Parathyroid adenoma (tissue), 2 donors: ENCODE data around the gene RAB11FIP3.

Experiments
- H2AFZ ChIP-seq: fragments of 300-600 bp; sonication (generic); one replicate; pipeline ENCODE4 v1.7.0; 2017; ENCODE audit warnings: antibody characterized with exemption, mild to moderate bottlenecking
- H3K27ac ChIP-seq: fragments of 300-600 bp; sonication (generic); one replicate; pipeline ENCODE4 v1.7.0; 2017
- H3K27me3 ChIP-seq: fragments of 300-600 bp; sonication (generic); one replicate; pipeline ENCODE4 v1.7.0; 2017; ENCODE audit warnings: low read length; ENCODE audit not compliant: control insufficient read depth, insufficient read depth
- H3K36me3 ChIP-seq: fragments of 300-600 bp; sonication (generic); one replicate; pipeline ENCODE4 v1.7.0; 2017; ENCODE audit warnings: low read length; ENCODE audit not compliant: control insufficient read depth, insufficient read depth
- H3K4me1 ChIP-seq: fragments of 300-600 bp; sonication (generic); one replicate; pipeline ENCODE4 v1.7.0; 2017; ENCODE audit warnings: control low read depth
- H3K4me2 ChIP-seq: fragments of 300-600 bp; sonication (generic); one replicate; pipeline ENCODE4 v1.7.0; 2017; ENCODE audit warnings: low read length
- H3K4me3 ChIP-seq: fragments of 300-600 bp; sonication (generic); one replicate; pipeline ENCODE4 v1.7.0; 2017; ENCODE audit warnings: low read depth, low read length
- H3K79me2 ChIP-seq: fragments of 300-600 bp; sonication (generic); one replicate; pipeline ENCODE4 v1.7.0; 2017; ENCODE audit warnings: control low read depth
- H3K9ac ChIP-seq: fragments of 300-600 bp; sonication (generic); one replicate; pipeline ENCODE4 v1.7.0; 2017; ENCODE audit warnings: mild to moderate bottlenecking
- H3K9me3 ChIP-seq: fragments of 300-600 bp; sonication (generic); one replicate; pipeline ENCODE4 v1.7.0; 2017; ENCODE audit warnings: low read length; ENCODE audit not compliant: control insufficient read depth
- TF ChIP-seq, protein P1 (sequence below): fragments of 300-600 bp; sonication (generic); IDR thresholded peaks from one replicate; pipeline ENCODE4 v1.7.0; 2017; ENCODE audit warnings: antibody characterized with exemption, mild to moderate bottlenecking
- donor health status: primary hyperparathyroidism.

Gene RAB11FIP3

DNA sequence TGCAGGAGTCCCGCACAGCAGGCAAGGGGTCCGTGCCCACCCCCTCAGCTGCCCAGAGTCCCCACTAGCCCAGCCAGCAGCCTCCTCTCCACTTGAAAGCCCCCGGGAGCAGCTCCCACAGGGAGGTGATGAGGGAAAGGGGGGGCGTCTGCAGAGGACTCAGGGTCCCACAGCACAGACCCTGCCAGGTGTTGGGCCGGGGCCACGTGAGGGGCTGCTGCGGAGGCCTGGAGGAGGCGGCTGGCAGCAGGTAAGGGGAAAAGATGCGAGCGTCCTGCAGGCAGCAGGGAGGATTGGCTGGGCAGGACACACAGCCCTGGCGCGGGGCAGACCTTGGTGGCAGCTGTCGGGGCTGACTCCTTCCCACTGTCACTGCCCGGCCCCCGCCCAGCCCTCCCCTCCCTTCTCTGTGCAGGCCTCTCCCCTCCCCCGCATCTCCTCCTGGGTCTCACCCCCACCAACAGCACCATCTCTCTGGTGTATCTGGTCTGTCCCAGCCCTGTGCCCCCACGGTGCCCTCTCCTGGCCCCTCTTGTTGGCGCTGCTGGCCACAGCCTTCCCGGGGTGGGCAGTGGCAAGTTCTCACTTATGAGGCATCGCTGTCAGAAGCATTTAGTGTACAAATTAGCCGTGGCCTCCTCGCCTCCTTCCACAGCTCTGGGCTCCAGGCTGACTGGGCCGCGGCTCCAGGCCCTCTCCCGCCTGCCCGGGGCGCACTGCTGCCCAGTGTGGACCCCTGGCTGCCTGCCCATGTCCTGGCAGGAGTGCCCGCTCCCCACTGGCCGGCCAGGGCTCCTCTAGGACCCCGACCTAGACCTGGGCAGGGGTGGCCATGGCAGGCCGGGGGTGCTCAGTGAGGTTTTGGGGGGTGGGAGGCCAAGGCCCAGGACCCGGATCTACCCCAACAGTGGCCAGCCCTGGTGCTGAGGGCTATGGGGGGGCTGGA lies 130.4 kb downstream of the RAB11FIP3 start:
- TF ChIP-seq, protein P1, sequence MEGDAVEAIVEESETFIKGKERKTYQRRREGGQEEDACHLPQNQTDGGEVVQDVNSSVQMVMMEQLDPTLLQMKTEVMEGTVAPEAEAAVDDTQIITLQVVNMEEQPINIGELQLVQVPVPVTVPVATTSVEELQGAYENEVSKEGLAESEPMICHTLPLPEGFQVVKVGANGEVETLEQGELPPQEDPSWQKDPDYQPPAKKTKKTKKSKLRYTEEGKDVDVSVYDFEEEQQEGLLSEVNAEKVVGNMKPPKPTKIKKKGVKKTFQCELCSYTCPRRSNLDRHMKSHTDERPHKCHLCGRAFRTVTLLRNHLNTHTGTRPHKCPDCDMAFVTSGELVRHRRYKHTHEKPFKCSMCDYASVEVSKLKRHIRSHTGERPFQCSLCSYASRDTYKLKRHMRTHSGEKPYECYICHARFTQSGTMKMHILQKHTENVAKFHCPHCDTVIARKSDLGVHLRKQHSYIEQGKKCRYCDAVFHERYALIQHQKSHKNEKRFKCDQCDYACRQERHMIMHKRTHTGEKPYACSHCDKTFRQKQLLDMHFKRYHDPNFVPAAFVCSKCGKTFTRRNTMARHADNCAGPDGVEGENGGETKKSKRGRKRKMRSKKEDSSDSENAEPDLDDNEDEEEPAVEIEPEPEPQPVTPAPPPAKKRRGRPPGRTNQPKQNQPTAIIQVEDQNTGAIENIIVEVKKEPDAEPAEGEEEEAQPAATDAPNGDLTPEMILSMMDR = no peak
- no peak overlapping the region for H3K4me2 ChIP-seq
- H3K27me3 ChIP-seq = no peaks in the 10 kb centered on the region
- no peaks in the 10 kb centered on the region for H3K9me3 ChIP-seq
- no peaks in the 10 kb centered on the region for H3K79me2 ChIP-seq
- H3K9ac ChIP-seq = no peak overlapping the region
- peaks cover 5% of the 10 kb centered on the region for H3K4me1 ChIP-seq
- H3K27ac ChIP-seq = no peak overlapping the region
- H3K4me3 ChIP-seq = no peak overlapping the region
- no peaks in the 10 kb centered on the region for H3K36me3 ChIP-seq
- no peak overlapping the region for H2AFZ ChIP-seq

DNA sequence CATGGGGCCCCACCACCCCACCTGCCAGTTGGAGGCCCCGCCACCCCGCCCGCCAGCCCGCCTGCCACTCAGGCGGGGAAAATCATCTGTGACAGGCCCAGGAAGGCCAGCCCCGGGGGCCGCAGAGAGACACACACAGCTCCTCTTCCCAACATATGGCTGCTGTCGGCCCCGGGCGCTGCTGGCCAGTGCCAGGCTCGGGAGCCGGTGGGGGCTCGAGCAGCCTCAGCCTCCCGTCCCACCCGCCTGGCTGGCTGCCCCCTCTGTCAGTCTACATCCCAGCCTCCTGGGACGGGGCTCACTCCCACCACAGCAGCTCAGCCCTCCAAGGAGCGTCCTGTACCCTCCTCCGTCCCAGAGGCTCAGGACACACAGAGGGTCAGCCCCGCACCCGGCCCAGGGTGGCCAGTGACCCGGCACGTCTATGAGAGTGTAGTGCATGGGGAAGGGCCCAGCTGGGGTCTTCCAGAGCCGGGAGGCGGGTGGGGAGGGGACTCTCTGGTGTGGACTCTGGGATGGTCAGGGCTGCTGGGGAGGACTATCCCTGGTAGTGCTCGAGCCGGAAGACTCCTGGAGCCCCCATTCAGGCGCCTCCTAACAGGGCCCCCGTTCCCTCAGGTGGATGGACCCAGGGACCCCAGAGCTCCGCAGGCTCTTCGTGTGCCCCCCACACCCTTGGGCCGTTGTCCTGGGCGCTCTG lies 131.2 kb downstream of the RAB11FIP3 start:
- H3K9ac ChIP-seq = no peak overlapping the region
- no peak overlapping the region for H3K27ac ChIP-seq
- peaks cover 5% of the 10 kb centered on the region for H3K4me1 ChIP-seq
- H3K9me3 ChIP-seq = no peaks in the 10 kb centered on the region
- H3K36me3 ChIP-seq = no peaks in the 10 kb centered on the region
- H3K4me3 ChIP-seq = no peak overlapping the region
- TF ChIP-seq, protein P1 = no peak
- no peak overlapping the region for H2AFZ ChIP-seq
- no peaks in the 10 kb centered on the region for H3K79me2 ChIP-seq
- no peak overlapping the region for H3K4me2 ChIP-seq
- no peaks in the 10 kb centered on the region for H3K27me3 ChIP-seq

DNA sequence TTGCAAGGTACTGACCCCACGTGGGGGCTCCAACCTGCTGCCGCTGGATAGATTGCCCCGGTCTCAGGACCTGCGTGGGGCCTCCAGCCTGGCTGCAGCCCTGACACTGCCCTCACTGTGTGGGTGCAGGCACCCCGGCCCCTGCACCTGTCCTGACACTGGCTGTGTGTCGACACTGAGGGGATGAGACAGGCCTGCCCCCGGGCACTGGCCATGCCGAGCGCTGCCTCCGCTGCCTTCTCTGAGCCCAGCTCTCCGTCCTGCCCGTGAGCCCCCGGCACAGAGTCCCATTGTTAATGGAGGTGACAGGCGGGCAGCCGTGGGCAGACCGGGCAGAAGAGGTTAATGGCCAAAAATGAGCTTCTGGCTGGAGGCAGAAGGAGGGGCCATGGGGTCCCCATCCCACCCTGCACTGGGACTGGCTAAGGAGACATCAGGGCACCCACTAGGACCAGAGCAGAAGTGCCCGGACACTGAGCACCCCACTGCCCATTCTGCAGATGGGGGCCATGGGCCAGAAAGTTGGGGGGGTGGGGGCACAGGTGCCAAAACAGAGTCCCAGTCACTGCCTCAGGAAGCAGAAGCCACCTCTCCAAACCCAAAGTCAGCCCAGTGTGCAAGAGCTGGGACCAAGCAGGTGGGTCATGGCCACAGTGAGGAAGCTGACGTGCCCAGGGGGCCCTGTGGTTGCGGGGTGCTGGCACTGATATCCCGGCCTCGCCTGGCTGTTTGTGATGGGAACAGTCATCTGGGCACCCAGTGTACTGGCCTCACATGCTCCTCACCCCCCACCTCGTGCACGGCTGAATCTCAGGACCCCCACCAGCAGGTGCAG lies 132.2 kb downstream of the RAB11FIP3 start:
- H2AFZ ChIP-seq = no peak overlapping the region
- no peaks in the 10 kb centered on the region for H3K36me3 ChIP-seq
- H3K27ac ChIP-seq = no peak overlapping the region
- H3K79me2 ChIP-seq = no peaks in the 10 kb centered on the region
- TF ChIP-seq, protein P1 = no peak
- H3K4me1 ChIP-seq = peaks cover 5% of the 10 kb centered on the region
- no peak overlapping the region for H3K9ac ChIP-seq
- H3K4me3 ChIP-seq = no peak overlapping the region
- H3K4me2 ChIP-seq = no peak overlapping the region
- no peaks in the 10 kb centered on the region for H3K27me3 ChIP-seq
- no peaks in the 10 kb centered on the region for H3K9me3 ChIP-seq

DNA sequence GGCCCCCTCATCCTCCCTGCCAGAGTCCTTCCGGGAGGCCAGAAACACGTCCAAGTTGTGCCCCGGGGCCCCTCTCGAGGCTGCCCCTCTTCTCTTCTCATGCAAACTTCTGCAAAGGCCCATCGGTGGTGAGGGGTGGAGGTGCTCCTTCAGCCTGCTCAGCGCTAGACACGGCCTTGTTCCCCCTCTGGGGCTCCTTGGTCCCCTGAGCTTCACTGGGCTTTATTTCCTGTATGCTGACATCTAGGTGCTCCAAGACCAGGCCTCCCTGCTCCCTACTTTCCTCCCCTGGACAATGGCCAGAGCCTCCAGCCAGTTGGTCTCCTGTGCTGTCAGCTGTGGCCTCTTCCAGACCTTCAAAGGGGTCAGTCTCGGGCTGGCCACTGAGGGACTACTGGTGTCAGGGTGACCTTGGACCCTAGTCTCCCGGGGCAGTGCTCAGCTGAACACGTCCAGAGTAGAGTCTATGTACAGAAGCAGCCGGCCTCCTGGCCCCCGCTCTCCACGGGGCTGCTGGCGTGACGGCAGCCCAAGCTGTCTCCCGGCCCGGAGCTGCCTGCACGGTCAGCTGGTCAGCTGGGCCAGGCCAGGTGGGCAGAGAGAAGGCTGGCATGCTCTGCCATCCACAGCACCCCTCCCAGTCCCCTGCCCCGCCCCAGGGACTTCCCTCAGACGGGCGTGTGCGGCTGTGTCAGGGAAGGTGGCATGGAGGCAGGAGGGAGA lies 133.0 kb downstream of the RAB11FIP3 start:
- peaks cover 5% of the 10 kb centered on the region for H3K4me1 ChIP-seq
- no peak overlapping the region for H3K4me2 ChIP-seq
- no peak overlapping the region for H3K27ac ChIP-seq
- no peak overlapping the region for H3K9ac ChIP-seq
- no peaks in the 10 kb centered on the region for H3K36me3 ChIP-seq
- H3K79me2 ChIP-seq = no peaks in the 10 kb centered on the region
- no peaks in the 10 kb centered on the region for H3K9me3 ChIP-seq
- no peak overlapping the region for H2AFZ ChIP-seq
- TF ChIP-seq, protein P1 = no peak
- H3K27me3 ChIP-seq = no peaks in the 10 kb centered on the region
- no peak overlapping the region for H3K4me3 ChIP-seq
